Esophagus muscularis mucosa (tissue), 3 donors: ENCODE data around the gene GTF2IRD1.

Experiments
- CTCF ChIP-seq, 3 experiments: fragments of 200-600 bp in 2 of 3; fragments of 450-650 bp in 1 of 3; sonication (generic) in 2 of 3; IDR thresholded peaks; one replicate each; pipeline ENCODE4 v1.5.1; 2017 to 2019; ENCODE audit warnings: antibody characterized with exemption in 3 of 3, mild to moderate bottlenecking in 2 of 3, moderate library complexity in 1 of 3
- POLR2A ChIP-seq: fragments of 450-650 bp; IDR thresholded peaks from one replicate; pipeline ENCODE4 v1.6.1; 2017; ENCODE audit warnings: antibody characterized with exemption, moderate library complexity, mild to moderate bottlenecking, low read depth

GRCh38 chr7:74466196-74466813 is 12.6 kb downstream of the GTF2IRD1 start:
- TF ChIP-seq CTCF (IDR thresholded peaks at IDR 0.05) (no peak), POLR2A (no peak)
